Sigmoid colon (tissue), 7 donors: ENCODE measurements around the gene PERCC1. TPM values are rescaled to one million over a fixed set of nuclear protein-coding genes. Genes with fewer than 3 reads are reported as not detected.

ENCODE experiments used
- DNase-seq: peaks from one replicate; pipeline ENCODE4 v3.0.0-alpha.2; 2019
- H3K27ac ChIP-seq, 4 donors: fragments of 200-600 bp; sonication (generic); one replicate each; pipeline ENCODE4 v1.5.1; 2016 to 2019; ENCODE audit warnings: mild to moderate bottlenecking in 1 of 4
- H3K27me3 ChIP-seq, 3 donors: fragments of 200-600 bp; sonication (generic); one replicate each; pipeline ENCODE4 v1.5.1; 2019; ENCODE audit warnings: mild to moderate bottlenecking in 1 of 3
- H3K36me3 ChIP-seq, 4 donors: fragments of 200-600 bp; sonication (generic); one replicate each; pipeline ENCODE4 v1.5.1; 2016 to 2019
- H3K4me1 ChIP-seq, 4 donors: fragments of 200-600 bp; sonication (generic); one replicate each; pipeline ENCODE4 v1.5.1; 2017 to 2019
- H3K4me3 ChIP-seq, 4 donors: fragments of 200-600 bp; sonication (generic); one replicate each; pipeline ENCODE4 v1.5.1; 2017 to 2019; ENCODE audit warnings: mild to moderate bottlenecking in 2 of 4, moderate library complexity in 1 of 4
- H3K9me3 ChIP-seq, 4 donors: fragments of 200-600 bp in 3 of 4; sonication (generic) in 3 of 4; one replicate each; pipeline versions ENCODE4 v1.5.1 to v1.6.1; 2013 to 2019
- CTCF ChIP-seq, 4 experiments: fragments of 450-650 bp in 3 of 4; fragments of 200-600 bp in 1 of 4; IDR thresholded peaks; one replicate each; pipeline ENCODE4 v1.5.1; 2016 to 2019; ENCODE audit warnings: antibody characterized with exemption in 4 of 4, mild to moderate bottlenecking in 3 of 4, moderate library complexity in 2 of 4
- EP300 ChIP-seq, 4 donors: sonication (generic); formaldehyde crosslinking; IDR thresholded peaks; one replicate each; pipeline ENCODE4 v1.6.1; 2017; ENCODE audit warnings: antibody characterized with exemption in 4 of 4
- POLR2A ChIP-seq, 2 donors: fragments of 450-650 bp; IDR thresholded peaks; one replicate each; pipeline ENCODE4 v1.6.1; 2016; ENCODE audit warnings: antibody characterized with exemption in 2 of 2, mild to moderate bottlenecking in 2 of 2, moderate library complexity in 2 of 2
- POLR2AphosphoS5 ChIP-seq, 4 donors: sonication (generic); formaldehyde crosslinking; IDR thresholded peaks; one replicate each; pipeline ENCODE4 v1.6.1; 2017; ENCODE audit warnings: antibody characterized with exemption in 4 of 4
- WGBS, 2 donors: extraction: QIAGEN DNeasy Blood & Tissue Kit; methylation state at CpG; one replicate each; pipeline ENCODE4 v1.1.7; 2013; 5-methylcytosine and 5-hydroxymethylcytosine counted together
- intact Hi-C: fragments of 100-400 bp; cut with DNase I; formaldehyde crosslinking; loops from one replicate; pipeline ENCODE4 v1.15.1; 2023
- polyA plus RNA-seq, 3 donors: library from polyadenylated mRNA; stranded (reverse); fragments of 200-250 nt; gene quantifications; one replicate each; pipeline ENCODE4 v1.2.3, GENCODE V29; 2013
- total RNA-seq, 4 donors: library from RNA; depleted of rRNA; stranded (reverse); fragments of >200 nt; gene quantifications; one replicate each; pipeline ENCODE4 v1.1.0, GENCODE V29; 2016
- donor health status: healthy with polysubstance abuse.
- donor health status: Bipolar disorder and iron deficiency.
- donor health status: healthy.

Gene PERCC1
- total and polyA plus RNA-seq, 7 donors: 0.07 TPM; not detected in 6

GRCh38 chr16:1393613-1394176, 37.2 kb upstream of the PERCC1 start:
- Histone ChIP-seq H3K27ac (no peak overlapping the region), H3K9me3 (no peaks in the 10 kb centered on the region), H3K4me1 (no peaks in the 10 kb centered on the region), H3K27me3 (no peaks in the 10 kb centered on the region), H3K4me3 (no peak overlapping the region), H3K36me3 (peaks cover 37 to 94% (median 46%) of the 10 kb centered on the region in 4 donors)
- no peak for TF ChIP-seq POLR2A (IDR thresholded peaks at IDR 0.05)
- TF ChIP-seq EP300 (IDR thresholded peaks at IDR 0.05): no peak
- no peak for TF ChIP-seq CTCF (IDR thresholded peaks at IDR 0.05)
- no peak for TF ChIP-seq POLR2AphosphoS5 (IDR thresholded peaks at IDR 0.05)
- intact Hi-C loops: no loop called here
- WGBS, 2 donors: 95 to 96% methylated on average over 21 of the region's 21 CpGs
- no peak for DNase-seq

GRCh38 chr16:1394367-1394951, 36.4 kb upstream of the PERCC1 start:
- intact Hi-C loops: no loop called here
- Histone ChIP-seq H3K4me3 (no peak overlapping the region), H3K36me3 (peaks cover 40 to 94% (median 48%) of the 10 kb centered on the region in 4 donors), H3K27me3 (no peaks in the 10 kb centered on the region), H3K4me1 (no peaks in the 10 kb centered on the region), H3K9me3 (no peaks in the 10 kb centered on the region), H3K27ac (no peak overlapping the region)
- TF ChIP-seq CTCF (IDR thresholded peaks at IDR 0.05): no peak
- no peak for TF ChIP-seq POLR2A (IDR thresholded peaks at IDR 0.05)
- no peak for TF ChIP-seq POLR2AphosphoS5 (IDR thresholded peaks at IDR 0.05)
- no peak for TF ChIP-seq EP300 (IDR thresholded peaks at IDR 0.05)
- WGBS, 2 donors: 93 to 94% methylated on average over 19 of the region's 19 CpGs
- no peak for DNase-seq

- no peak for DNase-seq
- no peaks in the 10 kb centered on the region for H3K4me1 ChIP-seq
- intact Hi-C loops: no loop called here
- no peak overlapping the region for H3K4me3 ChIP-seq
- 57 to 84% methylated on average over 22 of the region's 22 CpGs for WGBS, 2 donors
- H3K36me3 ChIP-seq: peaks cover 33 to 92% (median 44%) of the 10 kb centered on the region in 4 donors
- no peak for TF ChIP-seq POLR2A (IDR thresholded peaks at IDR 0.05)
- TF ChIP-seq EP300 (IDR thresholded peaks at IDR 0.05): no peak
- no peak for TF ChIP-seq POLR2AphosphoS5 (IDR thresholded peaks at IDR 0.05)
- no peak for TF ChIP-seq CTCF (IDR thresholded peaks at IDR 0.05)
- no peaks in the 10 kb centered on the region for H3K27me3 ChIP-seq
- no peak overlapping the region for H3K27ac ChIP-seq
- no peaks in the 10 kb centered on the region for H3K9me3 ChIP-seq
These were observed 35.3 kb upstream of the PERCC1 start for GRCh38 chr16:1395444-1396031.

- H3K4me3 ChIP-seq: no peak overlapping the region
- WGBS, 2 donors: 93 to 95% methylated on average over 21 of the region's 21 CpGs
- DNase-seq: no peak
- H3K27ac ChIP-seq: no peak overlapping the region
- no peaks in the 10 kb centered on the region for H3K9me3 ChIP-seq
- H3K4me1 ChIP-seq: no peaks in the 10 kb centered on the region
- TF ChIP-seq POLR2AphosphoS5 (IDR thresholded peaks at IDR 0.05): no peak
- no peak for TF ChIP-seq POLR2A (IDR thresholded peaks at IDR 0.05)
- TF ChIP-seq EP300 (IDR thresholded peaks at IDR 0.05): no peak
- no peak for TF ChIP-seq CTCF (IDR thresholded peaks at IDR 0.05)
- H3K27me3 ChIP-seq: no peaks in the 10 kb centered on the region
- intact Hi-C loops: no loop called here
- peaks cover 44 to 96% (median 48%) of the 10 kb centered on the region in 4 donors for H3K36me3 ChIP-seq
These were observed 33.1 kb upstream of the PERCC1 start for GRCh38 chr16:1397779-1398178.
